GM19455 (cell line): ENCODE measurements around the gene IBA57.
"Not testable (repeated sequence)": the region's sequence is repeated elsewhere in the genome, so short reads cannot be mapped to it uniquely, and the experiment has no call there.

ENCODE experiments used
- ATAC-seq: cut with Tn5 transposase; IDR thresholded peaks from one replicate; pipeline ENCODE4 v1.9.1; 2021; ENCODE audit not compliant: unreplicated experiment

Gene IBA57

GRCh38 chr1:228170666-228171065 is 5.1 kb downstream of the IBA57 start:
- ATAC-seq: no peak

GRCh38 chr1:228171221-228171891 is 5.8 kb downstream of the IBA57 start:
- ATAC-seq: no peak

DNA sequence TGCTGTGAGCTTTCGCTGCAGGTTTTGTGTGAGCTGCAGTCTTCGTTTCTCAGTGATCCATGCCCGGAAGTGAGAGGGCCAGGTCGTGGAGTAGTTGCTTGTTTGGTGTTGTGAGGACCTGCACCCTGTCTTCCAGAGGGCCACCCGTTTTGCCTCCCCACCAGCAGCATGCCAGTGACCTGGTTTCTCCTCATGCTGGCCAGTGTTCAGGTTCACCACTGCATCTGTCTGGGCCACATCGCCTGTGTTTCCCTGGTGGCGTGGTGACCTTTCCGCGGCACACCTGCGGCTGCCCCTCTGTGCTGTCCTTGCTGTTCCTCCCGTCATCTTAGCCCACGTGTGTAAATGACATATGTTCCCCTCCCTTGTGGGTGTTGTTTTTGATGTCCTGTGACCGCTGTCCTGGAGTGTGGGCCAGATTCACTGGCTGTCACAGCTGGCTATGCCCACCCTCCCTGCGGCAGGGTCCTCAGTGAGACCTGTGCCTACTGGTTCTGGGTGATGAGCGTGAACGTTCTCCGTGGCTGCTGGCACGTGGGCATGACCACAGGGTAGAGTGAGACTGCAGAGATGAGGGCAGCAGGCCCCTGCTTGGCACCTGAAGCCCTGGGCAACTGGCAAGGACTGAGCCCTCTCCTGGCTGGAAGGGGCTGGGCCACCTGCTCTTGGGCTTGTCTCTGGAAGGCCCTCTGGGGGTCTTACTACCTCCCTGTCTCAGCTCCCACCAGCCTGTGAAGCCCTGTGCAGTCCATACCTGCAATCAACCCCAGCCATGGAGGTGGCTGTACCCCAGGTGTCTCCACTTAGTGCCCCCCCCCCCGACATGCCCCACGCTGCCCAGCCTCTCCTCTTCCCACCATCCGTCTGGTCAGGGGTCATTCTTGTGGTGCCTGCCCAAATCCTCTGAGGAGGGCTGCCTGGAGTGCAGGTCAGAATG is 7.3 kb downstream of the IBA57 start:
- no peak for ATAC-seq

GRCh38 chr1:228173528-228174481 is 8.2 kb downstream of the IBA57 start:
- ATAC-seq: not testable (repeated sequence)

DNA sequence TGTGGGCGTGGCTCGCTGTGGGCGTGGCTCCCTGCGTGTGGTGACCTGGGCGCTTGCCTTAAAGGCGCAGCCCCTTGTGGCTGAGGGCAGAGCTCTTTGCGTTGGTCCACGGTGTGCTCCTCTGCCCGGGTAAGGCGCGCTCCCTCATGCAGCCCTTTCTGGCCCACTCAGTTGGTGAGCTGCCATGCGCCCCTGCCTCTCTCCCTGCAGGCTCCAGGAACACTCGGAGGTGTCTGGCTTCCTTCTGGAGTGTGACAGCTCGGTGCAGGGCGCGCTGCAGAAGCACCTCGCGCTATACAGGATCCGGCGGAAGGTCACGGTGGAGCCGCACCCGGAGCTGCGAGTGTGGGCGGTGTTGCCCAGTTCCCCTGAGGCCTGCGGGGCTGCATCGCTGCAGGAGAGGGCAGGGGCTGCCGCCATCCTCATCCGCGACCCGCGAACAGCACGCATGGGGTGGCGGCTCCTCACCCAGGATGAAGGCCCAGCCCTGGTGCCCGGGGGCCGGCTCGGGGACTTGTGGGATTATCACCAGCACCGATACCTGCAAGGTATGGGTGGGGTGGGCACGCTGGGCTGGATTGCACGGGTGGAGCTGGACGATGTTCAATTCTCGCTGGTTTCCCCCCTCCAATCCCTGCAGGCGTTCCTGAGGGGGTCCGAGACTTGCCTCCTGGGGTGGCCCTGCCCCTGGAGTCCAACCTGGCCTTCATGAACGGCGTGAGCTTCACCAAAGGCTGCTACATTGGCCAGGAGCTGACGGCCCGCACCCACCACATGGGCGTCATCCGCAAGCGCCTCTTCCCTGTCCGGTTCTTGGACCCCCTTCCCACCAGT is 9.1 kb downstream of the IBA57 start:
- no peak for ATAC-seq

GRCh38 chr1:228175316-228176023 is 9.9 kb downstream of the IBA57 start:
- no peak for ATAC-seq

GRCh38 chr1:228176024-228176395 is 10.4 kb downstream of the IBA57 start:
- no peak for ATAC-seq

DNA sequence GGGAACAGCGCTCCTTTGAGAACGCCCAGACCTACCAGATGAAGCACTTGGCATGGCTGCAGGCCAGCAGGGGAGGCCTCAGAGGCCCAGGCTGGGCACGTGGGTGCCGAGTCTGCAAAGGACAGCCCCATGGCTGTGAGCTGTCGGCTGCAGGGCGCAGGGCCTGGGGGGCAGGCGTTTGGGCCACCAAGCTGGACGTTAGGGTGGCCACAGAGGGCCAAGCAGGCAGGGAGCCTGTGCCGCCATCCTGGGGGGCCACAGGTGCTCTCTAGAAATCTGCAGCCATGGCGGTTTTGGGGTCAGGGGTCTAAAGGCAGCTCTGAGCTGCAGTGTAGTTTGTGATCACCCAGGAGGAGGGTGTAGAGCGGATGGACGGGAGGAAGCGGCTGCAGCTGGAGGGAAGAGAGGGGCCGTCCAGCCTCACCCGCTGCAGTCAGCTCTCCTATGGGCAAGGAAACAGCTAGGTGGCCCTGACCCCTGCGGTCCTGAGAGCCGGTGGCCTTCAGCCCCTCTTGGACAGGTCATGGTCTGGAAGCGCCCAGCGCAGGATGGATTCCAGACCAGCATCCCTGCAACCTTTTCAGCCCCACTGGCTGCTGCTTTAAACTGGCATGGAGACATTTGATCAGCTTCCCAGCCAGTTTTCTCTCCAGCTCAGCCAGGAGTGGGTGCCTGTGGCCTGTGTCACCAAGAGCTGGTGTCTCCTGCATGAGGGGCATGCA is 11.0 kb downstream of the IBA57 start:
- ATAC-seq: no peak

GRCh38 chr1:228177183-228177475 is 11.5 kb downstream of the IBA57 start:
- no peak for ATAC-seq

DNA sequence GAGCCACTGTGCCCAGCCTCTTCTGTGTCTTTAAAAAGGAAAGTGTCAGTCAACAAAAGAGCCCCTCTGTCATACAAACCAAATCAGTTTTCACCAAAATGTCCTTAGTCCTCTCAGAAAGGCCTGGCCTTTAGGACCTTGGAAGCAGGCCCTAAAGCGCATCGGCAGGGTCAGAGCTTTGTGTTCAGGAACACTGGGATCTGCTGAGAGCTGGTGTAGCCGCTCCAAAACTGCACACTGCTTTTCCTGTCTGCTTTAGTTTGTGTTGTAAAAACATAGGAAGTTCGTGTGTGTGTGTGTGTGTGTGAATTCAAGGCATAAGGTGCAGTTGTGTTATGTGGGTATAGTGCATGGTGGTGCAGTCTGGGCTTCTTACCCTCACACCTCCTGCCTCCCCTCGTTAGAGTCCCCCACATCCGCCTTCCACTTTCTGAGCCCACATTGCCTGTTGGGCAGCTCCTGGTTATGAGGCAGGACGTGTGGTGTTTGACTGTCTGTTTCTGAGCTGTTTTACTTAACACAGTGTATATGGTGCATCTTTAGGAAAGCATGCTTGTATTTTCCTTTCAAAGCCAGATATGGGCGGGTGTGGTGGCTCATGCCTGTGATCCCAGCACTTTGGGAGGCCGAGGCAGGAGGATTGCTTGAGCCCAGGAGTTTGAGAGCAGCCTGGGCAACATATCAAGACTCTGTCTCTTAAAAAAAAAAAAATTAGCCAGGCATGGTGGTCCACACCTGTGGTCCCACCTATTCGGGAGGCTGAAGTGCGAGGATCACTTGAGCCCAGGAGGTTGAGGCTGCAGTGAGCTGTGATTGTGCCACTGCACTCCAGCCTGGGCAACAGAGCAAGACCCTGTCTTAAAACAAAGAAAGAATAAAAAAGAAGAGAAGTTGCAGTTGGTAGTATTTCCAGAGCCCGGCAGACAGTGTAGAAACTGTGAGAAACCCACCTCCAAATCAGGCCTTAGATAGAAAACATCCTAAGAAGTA is 12.4 kb downstream of the IBA57 start:
- no peak for ATAC-seq

DNA sequence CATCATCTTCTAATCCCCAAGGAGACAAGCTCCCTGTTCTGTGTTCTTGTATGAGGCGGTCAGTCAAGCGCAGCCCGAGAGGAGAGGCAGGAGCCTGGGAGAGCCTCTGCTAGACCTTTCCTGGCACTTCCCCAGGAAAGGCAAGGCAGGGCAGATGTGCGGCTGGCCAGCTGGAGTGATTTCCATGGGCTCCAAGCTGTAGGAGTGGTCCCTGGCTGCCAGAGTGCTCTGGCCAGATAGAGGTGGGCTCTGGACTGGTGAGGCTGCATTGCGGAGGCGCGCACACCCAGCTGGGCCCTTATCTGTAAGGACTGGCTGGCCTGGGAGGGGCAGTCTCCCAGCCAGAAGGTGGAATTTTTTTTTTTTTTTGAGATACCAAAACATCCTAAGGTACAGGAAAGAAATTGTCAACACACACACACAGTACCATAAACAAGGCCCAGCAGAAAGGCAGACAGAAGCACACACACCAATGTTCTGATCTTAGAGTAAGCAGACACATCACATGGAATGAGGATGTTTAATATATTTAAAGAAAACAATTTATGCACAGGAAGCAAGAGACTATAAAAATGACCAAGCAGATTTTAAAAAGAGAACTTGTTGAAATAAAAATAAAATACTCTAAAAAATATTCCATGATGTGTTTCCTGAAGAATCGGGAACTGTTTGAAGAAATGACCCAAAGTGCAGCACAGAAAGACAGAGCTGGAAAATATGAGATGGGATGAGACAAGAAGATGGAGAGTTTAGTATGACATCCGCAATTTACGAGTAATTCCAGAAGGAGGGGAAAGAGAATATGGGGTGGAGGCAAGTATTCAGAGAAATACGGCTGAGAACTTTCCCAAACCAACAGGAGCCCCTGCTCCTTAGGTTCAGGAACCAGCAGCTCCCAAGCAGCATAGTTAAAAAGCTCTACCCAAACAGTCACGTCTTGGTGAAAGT is 13.4 kb downstream of the IBA57 start:
- no peak for ATAC-seq

DNA sequence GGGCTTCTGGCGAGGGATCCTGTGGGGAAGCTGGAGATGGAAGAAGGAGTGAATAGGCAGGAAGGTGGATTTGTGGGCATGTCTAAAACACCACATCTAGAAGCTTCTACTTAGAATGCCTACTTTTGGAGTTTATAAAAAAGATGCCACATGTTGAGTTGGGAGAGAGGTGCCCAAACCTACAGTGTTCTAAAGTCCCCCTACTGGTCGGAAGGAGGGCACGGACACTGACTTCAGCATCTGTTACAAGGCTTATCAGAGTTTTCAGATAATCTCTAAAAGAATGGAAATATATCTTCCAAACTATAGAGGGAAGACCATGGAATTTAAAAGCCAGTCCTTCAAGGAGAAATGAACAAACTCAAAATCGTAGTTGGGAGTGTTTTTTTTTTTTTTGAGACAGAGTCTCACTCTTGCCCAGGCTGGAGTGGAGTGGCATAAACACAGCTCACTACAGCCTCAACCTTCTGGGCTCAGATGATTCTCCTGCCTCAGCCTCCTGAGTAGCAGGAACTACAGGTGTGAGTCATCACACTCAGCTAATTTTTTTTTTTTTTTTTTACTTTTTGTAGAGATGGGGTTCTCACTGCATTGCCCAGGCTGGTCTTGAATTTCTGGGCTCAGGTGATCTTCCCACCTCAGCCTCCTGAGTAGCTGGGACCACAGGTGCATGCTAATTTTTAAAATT is 14.8 kb downstream of the IBA57 start:
- no peak for ATAC-seq

GRCh38 chr1:228180959-228181644 is 15.5 kb downstream of the IBA57 start:
- no peak for ATAC-seq

GRCh38 chr1:228181645-228182034 is 16.0 kb downstream of the IBA57 start:
- ATAC-seq: no peak

- ATAC-seq: no peak
Observed at GRCh38 chr1:228182296-228183030, 16.9 kb downstream of the IBA57 start.
